ENCODE results near the gene VAMP7. TPM values are rescaled to one million over a fixed set of nuclear protein-coding genes. Genes with fewer than 3 reads are reported as not detected.
A peak's percentile ranks its signal among the peaks of the same experiment; 100 is the strongest.
"Not testable (repeated sequence)": the region's sequence is repeated elsewhere in the genome, so short reads cannot be mapped to it uniquely, and the experiment has no call there.

VAMP7 gene
- total and polyA plus RNA-seq, 5 experiments from 2014 or later: 23.4 to 64.9 (median 47.7) TPM

DNA sequence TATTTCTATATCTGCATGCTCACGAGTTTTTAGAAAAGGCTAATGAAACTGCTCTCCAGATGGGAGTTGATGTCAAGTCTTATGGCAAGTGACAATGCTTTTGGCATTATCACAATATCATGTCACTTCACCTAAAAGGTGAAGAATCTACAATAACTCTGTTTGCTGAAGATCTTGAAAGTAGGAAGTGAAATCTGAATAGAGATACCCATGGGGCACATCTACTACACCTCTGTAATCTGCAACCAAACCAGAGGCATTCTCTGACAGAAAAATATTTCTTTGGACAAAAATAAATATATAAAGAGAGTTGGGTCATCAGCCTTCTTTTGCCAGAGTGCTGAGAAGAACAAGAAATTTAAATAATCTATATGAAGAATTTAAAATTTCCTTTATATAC lies 3.9 kb upstream of the VAMP7 start:
- H3K27ac Mint-ChIP-seq: no peak overlapping the region
- H3K36me3 Mint-ChIP-seq: no peaks in the 10 kb centered on the region

DNA sequence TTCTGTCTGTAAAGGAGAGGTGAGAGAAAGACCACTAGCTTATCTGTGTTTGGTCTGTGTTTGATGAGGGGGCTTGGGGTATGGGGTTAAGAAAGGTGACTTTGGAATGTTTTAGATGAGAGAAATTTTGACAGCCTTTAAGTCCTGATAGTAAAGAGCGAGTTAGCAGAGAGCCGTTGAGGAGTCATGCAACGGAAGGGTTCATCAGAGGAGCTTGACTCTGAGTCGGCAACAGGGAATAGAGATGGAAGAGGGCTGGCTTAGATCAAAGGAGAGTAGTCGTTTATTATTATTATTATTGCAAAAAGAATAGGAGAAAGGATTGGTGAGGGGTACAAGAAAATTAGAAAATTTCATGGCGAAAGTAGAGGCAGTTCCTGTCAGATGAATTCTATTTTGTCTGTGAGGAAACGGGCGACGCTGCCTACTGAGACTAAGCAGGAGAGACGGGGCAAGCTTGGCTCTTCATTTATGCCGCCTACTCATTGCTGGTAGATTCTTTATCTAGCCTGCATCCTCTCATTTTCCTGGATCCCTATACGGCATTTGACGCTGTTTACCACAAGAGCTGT lies 473 bp upstream of the VAMP7 start:
- DNase-seq (peak in 1 of 10 donors; percentile 6), ATAC-seq (peak in 1 of 2 donors; percentile 15)
- Mint-ChIP-seq H3K4me3 (peak overlapping the region; percentile 76 to 97 (median 93)), H3K27me3 (peaks cover 0 to 3% (median 0%) of the 10 kb centered on the region in 5 donors), H3K27ac (peak overlapping the region; percentile 83 to 98 (median 94)), H3K36me3 (peaks cover 0 to 6% (median 0%) of the 10 kb centered on the region in 3 donors), H3K4me1 (peaks cover 5 to 34% (median 25%) of the 10 kb centered on the region in 4 donors), H3K9me3 (peaks cover 0 to 9% (median 0%) of the 10 kb centered on the region in 9 donors)
- POLR2A ChIA-PET: no interaction called here

More for the DNA sequence above, 3.9 kb upstream of the VAMP7 start:
- no peak for ATAC-seq
- Mint-ChIP-seq H3K9me3 (peaks cover 0 to 8% (median 0%) of the 10 kb centered on the region in 9 donors), H3K4me3 (no peak overlapping the region), H3K27me3 (peaks cover 6 to 17% (median 11%) of the 10 kb centered on the region in 5 donors), H3K4me1 (peaks cover 5 to 25% (median 14%) of the 10 kb centered on the region in 4 donors)
- no peak for DNase-seq
- POLR2A ChIA-PET: no interaction called here

DNA sequence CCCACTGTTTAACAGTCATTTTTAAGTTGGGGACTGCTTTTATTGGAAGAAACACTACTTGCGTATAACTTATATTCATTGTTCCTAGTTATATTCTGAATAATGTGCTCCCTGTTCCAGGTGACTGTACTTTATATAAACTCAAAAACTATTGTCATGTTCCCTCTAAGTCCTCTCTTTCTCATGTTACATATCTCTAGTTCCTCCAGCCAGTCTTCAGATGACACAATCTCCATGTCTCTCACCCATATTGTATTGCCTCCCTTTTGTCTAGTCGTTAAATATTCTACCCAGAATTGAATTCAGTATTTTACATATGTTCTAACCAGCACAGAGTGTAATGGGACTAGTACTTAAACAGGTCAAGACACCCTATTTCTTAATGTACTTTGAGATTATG lies 5.3 kb downstream of the VAMP7 start:
- H3K27me3 Mint-ChIP-seq: no peaks in the 10 kb centered on the region
- peaks cover 9 to 59% (median 54%) of the 10 kb centered on the region in 4 donors for H3K4me1 Mint-ChIP-seq
- DNase-seq (no peak), ATAC-seq (no peak)
- peak overlapping the region in 1 of 10 donors; percentile 1 for H3K4me3 Mint-ChIP-seq
- H3K27ac Mint-ChIP-seq: peak overlapping the region in 1 of 10 donors; percentile 5
- peaks cover 6 to 25% (median 10%) of the 10 kb centered on the region in 3 donors for H3K36me3 Mint-ChIP-seq
- peaks cover 0 to 9% (median 0%) of the 10 kb centered on the region in 9 donors for H3K9me3 Mint-ChIP-seq
- POLR2A ChIA-PET: no interaction called here

DNA sequence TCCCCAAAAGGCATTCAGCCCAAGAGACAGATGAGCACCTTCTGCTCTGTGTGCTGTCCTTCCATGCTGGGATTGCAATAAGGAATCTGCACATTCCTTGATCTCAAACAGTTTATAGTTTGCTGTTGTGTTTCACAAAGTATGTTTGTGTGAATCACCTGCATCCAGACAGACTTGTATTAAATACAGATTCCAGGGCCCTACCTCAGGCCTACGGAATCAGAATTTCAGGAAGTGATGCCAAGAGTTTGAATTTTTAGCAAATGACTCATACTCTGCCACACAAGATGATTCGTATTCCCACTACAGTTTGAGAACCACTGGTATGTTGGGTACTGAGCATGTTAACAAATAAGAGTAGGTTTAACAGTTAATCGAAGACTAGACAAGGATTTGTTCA lies 7.0 kb downstream of the VAMP7 start:
- DNase-seq (no peak), ATAC-seq (no peak)
- POLR2A ChIA-PET: no interaction called here
- peaks cover 6 to 50% (median 41%) of the 10 kb centered on the region in 4 donors for H3K4me1 Mint-ChIP-seq
- H3K27me3 Mint-ChIP-seq: no peaks in the 10 kb centered on the region
- peaks cover 6 to 27% (median 12%) of the 10 kb centered on the region in 3 donors for H3K36me3 Mint-ChIP-seq
- no peaks in the 10 kb centered on the region for H3K9me3 Mint-ChIP-seq
- peak overlapping the region in 1 of 10 donors; percentile 60 for H3K27ac Mint-ChIP-seq
- no peak overlapping the region for H3K4me3 Mint-ChIP-seq

DNA sequence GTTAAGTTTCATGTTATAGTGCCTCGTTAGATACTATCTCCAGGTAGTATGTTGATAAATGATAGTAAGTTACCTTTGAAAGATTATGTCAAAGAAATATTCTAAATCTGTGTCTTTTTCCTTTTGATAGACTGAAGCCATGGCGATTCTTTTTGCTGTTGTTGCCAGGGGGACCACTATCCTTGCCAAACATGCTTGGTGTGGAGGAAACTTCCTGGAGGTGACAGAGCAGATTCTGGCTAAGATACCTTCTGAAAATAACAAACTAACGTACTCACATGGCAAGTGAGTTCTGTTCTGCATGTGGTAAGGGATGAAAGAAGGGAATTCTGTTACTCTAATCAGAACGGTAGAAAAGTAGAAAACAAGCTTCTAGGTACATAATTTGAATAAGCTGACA lies 8.2 kb downstream of the VAMP7 start:
- Mint-ChIP-seq H3K4me3 (no peak overlapping the region), H3K4me1 (peaks cover 6 to 56% (median 45%) of the 10 kb centered on the region in 4 donors), H3K36me3 (peaks cover 6 to 37% (median 18%) of the 10 kb centered on the region in 3 donors), H3K27me3 (no peaks in the 10 kb centered on the region), H3K9me3 (no peaks in the 10 kb centered on the region), H3K27ac (no peak overlapping the region)
- POLR2A ChIA-PET: no interaction called here
- DNase-seq: no peak
- ATAC-seq: no peak

DNA sequence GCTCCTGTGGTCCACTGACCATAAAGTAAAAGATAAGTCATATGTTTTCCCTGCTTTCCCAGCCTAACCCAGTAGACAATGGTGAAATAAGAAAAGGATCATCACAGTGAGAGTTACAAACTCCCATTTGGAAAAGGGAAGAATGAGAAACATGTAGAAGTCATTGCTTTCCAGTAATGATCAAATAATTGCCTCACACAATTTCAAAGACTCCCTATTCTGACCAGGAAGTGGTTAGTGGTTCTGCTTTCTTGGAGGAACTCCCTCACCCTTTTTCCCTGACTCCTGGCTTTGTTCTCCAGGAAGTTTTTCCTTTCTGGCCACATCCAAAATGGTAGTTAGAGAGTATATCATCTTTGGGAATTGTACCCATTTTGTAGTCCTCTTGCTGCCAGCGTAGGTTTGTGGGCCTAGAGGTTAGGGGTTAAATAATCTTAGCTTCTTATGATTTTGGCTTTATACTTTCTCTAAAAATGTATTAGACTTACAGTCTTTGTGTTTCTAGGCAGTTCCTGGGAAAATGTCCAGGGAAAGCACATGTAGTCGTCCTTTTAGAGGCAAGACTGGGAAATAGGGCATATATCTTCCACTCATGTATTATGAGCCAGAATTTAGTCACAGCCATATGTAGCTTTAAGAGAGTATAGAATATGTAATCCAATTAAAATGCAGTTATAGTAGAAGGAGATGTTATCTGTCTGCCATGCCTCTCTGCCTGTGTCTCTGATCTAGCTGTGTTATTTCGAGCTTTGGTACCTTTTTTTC lies 10.5 kb downstream of the VAMP7 start:
- H3K27me3 Mint-ChIP-seq: no peaks in the 10 kb centered on the region
- POLR2A ChIA-PET: no interaction called here
- H3K27ac Mint-ChIP-seq: no peak overlapping the region
- DNase-seq (no peak), ATAC-seq (no peak)
- peaks cover 9 to 51% (median 35%) of the 10 kb centered on the region in 4 donors for H3K4me1 Mint-ChIP-seq
- H3K9me3 Mint-ChIP-seq: no peaks in the 10 kb centered on the region
- H3K36me3 Mint-ChIP-seq: peaks cover 10 to 38% (median 24%) of the 10 kb centered on the region in 3 donors
- H3K4me3 Mint-ChIP-seq: no peak overlapping the region

DNA sequence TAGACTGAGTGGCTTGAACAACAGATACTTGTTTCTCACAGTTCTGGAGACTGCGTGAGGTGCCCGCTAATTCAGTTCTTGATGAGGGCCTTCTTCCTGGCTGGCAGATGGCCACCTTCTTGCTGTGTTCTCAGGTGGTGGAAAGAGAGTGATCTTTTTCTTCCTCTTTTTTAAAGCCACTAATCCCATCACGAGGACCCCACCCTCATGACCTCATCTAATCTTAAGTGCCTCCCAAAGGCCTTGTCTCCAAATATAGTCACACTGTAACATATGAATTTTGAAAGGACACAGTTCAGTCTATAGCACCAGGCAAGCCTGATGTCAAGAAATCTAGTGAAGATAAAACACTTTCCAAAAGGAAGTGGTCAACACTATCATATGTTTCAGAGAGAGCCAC lies 12.4 kb downstream of the VAMP7 start:
- ATAC-seq (no peak), DNase-seq (no peak)
- Mint-ChIP-seq H3K27me3 (no peaks in the 10 kb centered on the region), H3K36me3 (peaks cover 5 to 43% (median 23%) of the 10 kb centered on the region in 3 donors), H3K4me1 (peaks cover 6 to 34% (median 18%) of the 10 kb centered on the region in 4 donors), H3K4me3 (no peak overlapping the region), H3K27ac (no peak overlapping the region), H3K9me3 (no peaks in the 10 kb centered on the region)
- POLR2A ChIA-PET: no interaction called here

DNA sequence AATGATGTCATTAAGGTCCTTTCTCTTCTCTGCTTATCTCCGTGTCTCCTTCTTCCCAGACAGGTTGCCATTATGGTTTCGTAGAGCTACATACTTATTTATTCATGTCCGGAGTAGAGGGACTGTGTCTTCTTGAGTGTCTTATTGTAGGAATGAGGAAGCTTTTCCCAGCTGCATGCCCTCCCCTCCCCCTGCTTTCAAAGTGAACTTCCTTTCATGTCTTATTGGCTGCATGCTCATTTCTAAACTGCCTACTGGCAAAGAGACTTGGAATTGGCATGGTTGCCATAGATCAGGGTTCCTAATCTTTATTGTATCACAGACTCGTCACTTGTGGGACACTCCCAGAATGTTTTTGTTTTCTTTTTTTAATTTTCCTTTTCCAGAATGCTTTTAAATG lies 15.4 kb downstream of the VAMP7 start:
- Mint-ChIP-seq H3K4me3 (no peak overlapping the region), H3K27ac (no peak overlapping the region), H3K27me3 (no peaks in the 10 kb centered on the region), H3K4me1 (peaks cover 3 to 24% (median 13%) of the 10 kb centered on the region in 4 donors), H3K9me3 (peaks cover 0 to 2% (median 0%) of the 10 kb centered on the region in 9 donors), H3K36me3 (peaks cover 5 to 59% (median 34%) of the 10 kb centered on the region in 3 donors)
- ATAC-seq (no peak), DNase-seq (no peak)
- POLR2A ChIA-PET: no interaction called here

DNA sequence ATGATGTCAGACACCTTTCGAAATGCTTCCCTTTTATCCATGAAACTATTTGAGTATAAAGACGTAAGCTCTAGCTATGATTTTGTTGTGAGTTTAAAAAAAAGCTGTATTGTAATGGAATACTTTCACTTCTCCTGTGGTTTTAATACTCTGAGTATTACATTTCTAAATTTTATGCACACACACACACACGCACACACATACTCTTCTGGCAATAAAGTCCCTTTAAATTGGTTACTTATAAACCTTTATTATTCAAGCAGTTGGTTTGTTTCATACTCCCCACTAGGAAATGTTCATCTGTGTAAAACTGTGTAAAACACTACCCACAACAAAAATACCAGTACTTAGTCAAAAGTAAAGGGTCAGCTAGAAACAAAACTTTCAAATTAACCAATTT lies 18.2 kb downstream of the VAMP7 start:
- H3K36me3 Mint-ChIP-seq: peaks cover 5 to 60% (median 36%) of the 10 kb centered on the region in 3 donors
- POLR2A ChIA-PET: no interaction called here
- ATAC-seq: no peak
- peaks cover 0 to 3% (median 0%) of the 10 kb centered on the region in 9 donors for H3K9me3 Mint-ChIP-seq
- H3K27ac Mint-ChIP-seq: no peak overlapping the region
- no peak overlapping the region for H3K4me3 Mint-ChIP-seq
- DNase-seq: no peak
- peaks cover 3 to 9% (median 6%) of the 10 kb centered on the region in 4 donors for H3K4me1 Mint-ChIP-seq
- H3K27me3 Mint-ChIP-seq: no peaks in the 10 kb centered on the region

DNA sequence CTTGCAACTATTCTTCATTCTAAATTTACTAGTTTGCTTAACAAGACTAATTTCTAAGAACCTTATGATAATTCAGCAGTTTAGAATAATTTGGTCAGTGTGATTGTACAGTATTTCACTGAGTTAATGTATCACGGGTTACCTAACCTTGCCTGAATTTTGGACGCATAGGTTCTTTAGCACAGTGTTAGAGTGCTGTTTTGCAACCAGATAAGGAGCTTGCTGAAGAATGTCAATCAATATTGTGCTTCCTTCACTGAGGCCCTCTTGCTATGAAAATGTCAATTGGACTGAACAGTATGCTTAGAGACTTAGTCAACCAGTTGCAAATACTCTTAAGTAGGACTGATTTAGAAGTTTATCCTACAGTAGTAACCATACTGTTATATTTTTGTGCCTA lies 19.6 kb downstream of the VAMP7 start:
- H3K36me3 Mint-ChIP-seq: peaks cover 0 to 62% (median 39%) of the 10 kb centered on the region in 3 donors

DNA sequence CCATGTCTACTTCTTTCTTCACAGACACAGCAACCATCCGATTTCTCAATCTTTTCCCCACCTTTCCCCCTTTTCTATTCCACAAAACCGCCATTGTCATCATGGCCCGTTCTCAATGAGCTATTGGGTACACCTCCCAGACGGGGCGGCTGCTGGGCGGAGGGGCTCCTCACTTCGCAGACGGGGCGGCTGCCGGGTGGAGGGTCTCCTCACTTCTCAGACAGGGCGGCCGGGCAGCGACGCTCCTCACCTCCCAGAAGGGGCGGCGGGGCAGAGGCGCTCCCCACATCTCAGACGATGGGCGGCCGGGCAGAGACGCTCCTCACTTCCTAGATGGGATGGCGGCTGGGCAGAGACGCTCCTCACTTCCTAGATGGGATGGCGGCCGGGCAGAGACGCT lies 26.5 kb downstream of the VAMP7 start:
- H3K27me3 Mint-ChIP-seq, H3K4me3 Mint-ChIP-seq, POLR2A ChIA-PET, DNase-seq, H3K27ac Mint-ChIP-seq, ATAC-seq, H3K4me1 Mint-ChIP-seq: not testable (repeated sequence)
- peaks cover 0 to 36% (median 10%) of the 10 kb centered on the region in 9 donors for H3K9me3 Mint-ChIP-seq
- peaks cover 21 to 67% (median 55%) of the 10 kb centered on the region in 3 donors for H3K36me3 Mint-ChIP-seq

More for the DNA sequence above, 19.6 kb downstream of the VAMP7 start:
- no peak for ATAC-seq
- Mint-ChIP-seq H3K9me3 (peaks cover 0 to 6% (median 0%) of the 10 kb centered on the region in 9 donors), H3K4me3 (no peak overlapping the region), H3K4me1 (peaks cover 0 to 3% (median 0%) of the 10 kb centered on the region in 4 donors), H3K27me3 (no peaks in the 10 kb centered on the region), H3K27ac (no peak overlapping the region)
- DNase-seq: no peak
- POLR2A ChIA-PET: no interaction called here

DNA sequence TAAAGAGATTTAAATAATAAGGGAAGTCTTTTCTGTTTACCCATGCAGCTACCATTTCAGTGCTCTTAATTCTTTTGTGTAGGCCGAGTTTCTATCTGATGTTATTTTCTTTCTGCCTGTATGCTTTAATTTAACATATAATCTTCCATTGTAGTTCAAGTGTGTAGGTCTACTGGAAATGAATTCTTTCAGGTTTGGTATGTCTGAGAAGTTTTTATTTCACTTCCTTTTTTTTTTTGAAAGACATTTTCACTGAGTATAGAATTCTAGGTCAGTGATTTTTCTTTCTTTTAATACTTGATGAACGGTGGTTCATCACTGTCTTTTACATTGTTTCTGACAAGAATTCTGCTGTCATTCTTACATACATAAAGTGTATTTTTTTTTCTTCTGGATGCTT lies 42.1 kb downstream of the VAMP7 start:
- Mint-ChIP-seq H3K4me1 (peaks cover 2 to 8% (median 2%) of the 10 kb centered on the region in 4 donors), H3K36me3 (peaks cover 40 to 78% (median 72%) of the 10 kb centered on the region in 3 donors), H3K4me3 (no peak overlapping the region), H3K27me3 (no peaks in the 10 kb centered on the region), H3K9me3 (peaks cover 0 to 14% (median 6%) of the 10 kb centered on the region in 9 donors), H3K27ac (no peak overlapping the region)
- POLR2A ChIA-PET: no interaction called here
- no peak for DNase-seq
- ATAC-seq: no peak

All from naive thymus-derived CD8-positive, alpha-beta T cell (primary cell).